ENCODE measurements around the gene SPZ1.
A peak's percentile ranks its signal among the peaks of the same experiment; 100 is the strongest.

Gene SPZ1

DNA sequence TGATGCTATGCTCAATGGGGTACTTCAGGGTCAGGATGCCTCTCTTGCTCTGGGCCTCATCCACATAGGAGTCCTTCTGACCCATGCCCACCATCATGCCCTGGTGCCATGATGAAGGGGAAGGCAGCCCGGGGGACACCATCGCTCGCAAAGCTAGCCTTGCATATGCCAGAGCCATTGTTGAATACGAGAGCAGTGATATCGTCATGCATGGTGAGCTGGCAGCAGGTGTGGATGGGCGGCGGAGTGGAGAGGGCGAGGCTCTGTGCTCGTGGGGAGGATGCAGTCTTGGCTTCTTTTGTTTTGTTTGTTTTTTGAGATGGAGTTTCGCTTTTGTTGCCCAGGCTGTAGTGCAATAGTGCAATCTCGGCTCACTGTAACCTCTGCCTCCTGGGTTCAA lies 17.2 kb upstream of the SPZ1 start:
- H3K4me1 ChIP-seq (ENCODE audit: insufficient read depth, low read length): no peaks in the 10 kb centered on the region
- no peak for TF ChIP-seq EZH2 (IDR thresholded peaks at IDR 0.05; ENCODE audit: borderline replicate concordance, low read depth, low read length, severe bottlenecking)
- TF ChIP-seq, protein P1, sequence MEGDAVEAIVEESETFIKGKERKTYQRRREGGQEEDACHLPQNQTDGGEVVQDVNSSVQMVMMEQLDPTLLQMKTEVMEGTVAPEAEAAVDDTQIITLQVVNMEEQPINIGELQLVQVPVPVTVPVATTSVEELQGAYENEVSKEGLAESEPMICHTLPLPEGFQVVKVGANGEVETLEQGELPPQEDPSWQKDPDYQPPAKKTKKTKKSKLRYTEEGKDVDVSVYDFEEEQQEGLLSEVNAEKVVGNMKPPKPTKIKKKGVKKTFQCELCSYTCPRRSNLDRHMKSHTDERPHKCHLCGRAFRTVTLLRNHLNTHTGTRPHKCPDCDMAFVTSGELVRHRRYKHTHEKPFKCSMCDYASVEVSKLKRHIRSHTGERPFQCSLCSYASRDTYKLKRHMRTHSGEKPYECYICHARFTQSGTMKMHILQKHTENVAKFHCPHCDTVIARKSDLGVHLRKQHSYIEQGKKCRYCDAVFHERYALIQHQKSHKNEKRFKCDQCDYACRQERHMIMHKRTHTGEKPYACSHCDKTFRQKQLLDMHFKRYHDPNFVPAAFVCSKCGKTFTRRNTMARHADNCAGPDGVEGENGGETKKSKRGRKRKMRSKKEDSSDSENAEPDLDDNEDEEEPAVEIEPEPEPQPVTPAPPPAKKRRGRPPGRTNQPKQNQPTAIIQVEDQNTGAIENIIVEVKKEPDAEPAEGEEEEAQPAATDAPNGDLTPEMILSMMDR (IDR thresholded peaks at IDR 0.05; ENCODE audit: borderline replicate concordance, extremely low read depth, low read length, poor library complexity, severe bottlenecking): no peak
- no peaks in the 10 kb centered on the region for H3K36me3 ChIP-seq (ENCODE audit: insufficient read depth, low read length)
- H3K4me3 ChIP-seq (ENCODE audit: low read depth in 1 of 2, low read length in 2 of 2): no peak overlapping the region
- H4K20me1 ChIP-seq (ENCODE audit: insufficient read depth, low read length): no peaks in the 10 kb centered on the region
- DNase-seq (no peak), ATAC-seq (ENCODE audit: insufficient read depth, low read depth) (no peak)
- no peaks in the 10 kb centered on the region for H3K27me3 ChIP-seq (ENCODE audit: insufficient read depth, low read length, poor library complexity)
- no peaks in the 10 kb centered on the region for H3K79me2 ChIP-seq (ENCODE audit: insufficient read depth, low read length)
- no peaks in the 10 kb centered on the region for H3K9me3 ChIP-seq (ENCODE audit: insufficient read depth, low read length, severe bottlenecking)
- H3K9ac ChIP-seq (ENCODE audit: low read depth, low read length): no peak overlapping the region
- H2AFZ ChIP-seq (ENCODE audit: low read depth, low read length): no peak overlapping the region
- H3K4me2 ChIP-seq (ENCODE audit: insufficient read depth, low read length): no peak overlapping the region
- no peak overlapping the region for H3K27ac ChIP-seq (ENCODE audit: low read length)

DNA sequence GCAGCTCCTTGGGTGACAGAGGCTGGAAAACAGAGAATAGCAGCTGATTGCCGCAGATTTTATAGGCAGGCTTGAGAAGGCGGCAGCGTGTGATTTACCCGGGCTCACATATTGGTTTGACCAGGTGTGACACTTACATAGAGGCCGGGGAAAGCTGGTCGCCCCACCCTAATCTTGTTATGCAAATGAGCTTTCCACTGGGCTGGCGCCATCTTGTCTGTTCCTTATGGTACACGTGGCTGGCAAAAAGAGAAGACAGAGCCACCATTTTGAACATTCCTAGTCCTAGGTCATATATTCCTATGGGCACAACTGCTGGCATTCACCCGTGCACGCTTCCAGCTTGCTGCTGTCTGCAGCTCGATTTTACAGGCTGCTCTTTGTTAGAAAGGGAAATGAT lies 11.3 kb upstream of the SPZ1 start:
- no peak overlapping the region for H3K27ac ChIP-seq (ENCODE audit: low read length)
- H3K4me2 ChIP-seq (ENCODE audit: insufficient read depth, low read length): no peak overlapping the region
- H3K27me3 ChIP-seq (ENCODE audit: insufficient read depth, low read length, poor library complexity): no peaks in the 10 kb centered on the region
- no peak for DNase-seq
- no peaks in the 10 kb centered on the region for H4K20me1 ChIP-seq (ENCODE audit: insufficient read depth, low read length)
- peak overlapping the region; percentile 31; the same call in 1 of the 2 replicates for H2AFZ ChIP-seq (ENCODE audit: low read depth, low read length)
- H3K9me3 ChIP-seq (ENCODE audit: insufficient read depth, low read length, severe bottlenecking): no peaks in the 10 kb centered on the region
- no peaks in the 10 kb centered on the region for H3K36me3 ChIP-seq (ENCODE audit: insufficient read depth, low read length)
- no peaks in the 10 kb centered on the region for H3K4me1 ChIP-seq (ENCODE audit: insufficient read depth, low read length)
- H3K79me2 ChIP-seq (ENCODE audit: insufficient read depth, low read length): no peaks in the 10 kb centered on the region
- no peak for ATAC-seq (ENCODE audit: insufficient read depth, low read depth)
- TF ChIP-seq, protein P1 (IDR thresholded peaks at IDR 0.05; ENCODE audit: borderline replicate concordance, extremely low read depth, low read length, poor library complexity, severe bottlenecking): no peak
- no peak for TF ChIP-seq EZH2 (IDR thresholded peaks at IDR 0.05; ENCODE audit: borderline replicate concordance, low read depth, low read length, severe bottlenecking)
- H3K9ac ChIP-seq (ENCODE audit: low read depth, low read length): no peak overlapping the region
- H3K4me3 ChIP-seq (ENCODE audit: low read depth in 1 of 2, low read length in 2 of 2): no peak overlapping the region

DNA sequence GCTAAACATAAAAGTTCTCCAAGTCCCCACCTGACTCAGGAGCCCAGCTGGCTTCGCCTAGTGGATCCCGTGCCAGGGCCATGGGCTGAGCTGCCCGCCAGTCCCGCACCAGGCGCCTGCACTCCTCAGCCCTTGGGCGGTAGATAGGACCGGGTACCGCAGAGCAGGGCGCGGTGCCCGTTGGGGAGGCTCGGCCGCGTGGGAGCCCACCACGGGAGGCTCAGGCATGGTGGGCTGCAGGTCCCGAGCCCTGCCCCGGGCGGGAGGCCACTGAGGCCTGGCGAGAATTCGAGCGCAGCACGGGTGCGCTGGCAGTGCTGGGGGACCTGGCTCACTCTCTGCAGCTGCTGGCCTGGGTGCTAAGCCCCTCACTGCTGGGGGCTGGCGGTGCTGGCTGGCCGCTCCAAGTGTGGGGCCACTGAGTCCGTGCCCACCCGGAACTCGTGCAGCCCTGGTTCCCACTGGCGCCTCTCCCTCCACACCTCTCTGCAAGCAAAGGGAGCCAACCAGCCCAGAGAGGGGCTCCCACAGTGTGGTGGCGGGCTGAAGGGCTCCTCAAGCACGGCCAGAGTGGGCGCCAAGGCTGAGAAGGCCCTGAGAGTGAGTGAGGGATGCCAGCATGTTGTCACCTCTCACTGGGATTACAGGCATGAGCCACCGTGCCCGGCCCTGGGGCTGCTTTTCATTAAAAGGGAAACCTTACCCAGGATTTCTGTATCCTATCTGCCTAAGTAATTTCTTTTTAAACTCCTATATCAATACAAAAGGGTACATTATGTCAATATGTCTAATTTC lies 9.7 kb upstream of the SPZ1 start:
- no peak overlapping the region for H2AFZ ChIP-seq (ENCODE audit: low read depth, low read length)
- no peaks in the 10 kb centered on the region for H3K9me3 ChIP-seq (ENCODE audit: insufficient read depth, low read length, severe bottlenecking)
- no peak for DNase-seq
- H3K4me1 ChIP-seq (ENCODE audit: insufficient read depth, low read length): no peaks in the 10 kb centered on the region
- TF ChIP-seq EZH2 (IDR thresholded peaks at IDR 0.05; ENCODE audit: borderline replicate concordance, low read depth, low read length, severe bottlenecking): no peak
- TF ChIP-seq, protein P1 (IDR thresholded peaks at IDR 0.05; ENCODE audit: borderline replicate concordance, extremely low read depth, low read length, poor library complexity, severe bottlenecking): no peak
- H3K36me3 ChIP-seq (ENCODE audit: insufficient read depth, low read length): no peaks in the 10 kb centered on the region
- H3K4me2 ChIP-seq (ENCODE audit: insufficient read depth, low read length): no peak overlapping the region
- H3K79me2 ChIP-seq (ENCODE audit: insufficient read depth, low read length): no peaks in the 10 kb centered on the region
- no peak overlapping the region for H3K4me3 ChIP-seq (ENCODE audit: low read depth in 1 of 2, low read length in 2 of 2)
- no peaks in the 10 kb centered on the region for H3K27me3 ChIP-seq (ENCODE audit: insufficient read depth, low read length, poor library complexity)
- ATAC-seq (ENCODE audit: insufficient read depth, low read depth): no peak
- H3K9ac ChIP-seq (ENCODE audit: low read depth, low read length): no peak overlapping the region
- H4K20me1 ChIP-seq (ENCODE audit: insufficient read depth, low read length): no peaks in the 10 kb centered on the region
- H3K27ac ChIP-seq (ENCODE audit: low read length): no peak overlapping the region
